Prostate gland (tissue), 2 donors: ENCODE data around the gene GSTM1. TPM values are rescaled to one million over a fixed set of nuclear protein-coding genes. Genes with fewer than 3 reads are reported as not detected.

Source experiments
- DNase-seq: peaks from one replicate; pipeline ENCODE4 v3.0.0-alpha.2; 2019; ENCODE audit warnings: low spot score
- H3K27ac ChIP-seq, 2 donors: fragments of 200-600 bp; sonication (generic); 2 replicates each; pipeline ENCODE4 v1.5.1; 2017 to 2019
- H3K27me3 ChIP-seq: fragments of 200-600 bp; sonication (generic); replicated peaks from 2 replicates; pipeline ENCODE4 v1.5.1; 2019; ENCODE audit not compliant: insufficient read depth
- H3K36me3 ChIP-seq, 2 donors: fragments of 200-600 bp; sonication (generic); 1 replicate in 1 of 2; 2 replicates in 1 of 2; pipeline versions ENCODE4 v1.5.1 to v1.8.1; 2017 to 2019
- H3K4me1 ChIP-seq: fragments of 200-600 bp; sonication (generic); replicated peaks from 2 replicates; pipeline ENCODE4 v1.5.1; 2019
- H3K4me3 ChIP-seq, 2 donors: fragments of 200-600 bp; sonication (generic); 2 replicates each; pipeline ENCODE4 v1.5.1; 2017 to 2019
- H3K9me3 ChIP-seq: fragments of 200-600 bp; sonication (generic); 2 replicates; pipeline ENCODE4 v1.5.1; 2017
- CTCF ChIP-seq, 4 experiments: fragments of 200-600 bp in 2 of 4; fragments of 450-650 bp in 2 of 4; sonication (generic) in 2 of 4; IDR thresholded peaks; 1 replicate in 3 of 4; 2 replicates in 1 of 4; pipeline ENCODE4 v1.5.1; 2016 to 2019; ENCODE audit warnings: antibody characterized with exemption in 4 of 4, mild to moderate bottlenecking in 2 of 4, moderate library complexity in 2 of 4
- POLR2A ChIP-seq: fragments of 450-650 bp; IDR thresholded peaks from one replicate; pipeline ENCODE4 v1.6.1; 2016; ENCODE audit warnings: antibody characterized with exemption, mild to moderate bottlenecking
- POLR2AphosphoS5 ChIP-seq: sonication (generic); formaldehyde crosslinking; IDR thresholded peaks from one replicate; pipeline ENCODE4 v1.6.1; 2017; ENCODE audit warnings: antibody characterized with exemption
- WGBS: methylation state at CpG from one replicate; pipeline ENCODE4 v1.1.5; 2018; 5-methylcytosine and 5-hydroxymethylcytosine counted together
- intact Hi-C: fragments of 100-400 bp; cut with DNase I; formaldehyde crosslinking; loops from one replicate; pipeline ENCODE4 v1.14.2; 2022
- total RNA-seq, 2 donors: library from RNA; depleted of rRNA; stranded (reverse); fragments of >200 nt; gene quantifications; one replicate each; pipeline ENCODE4 v1.1.0, GENCODE V29; 2016

GSTM1 gene
- total RNA-seq, 2 donors from 2014 or later = not detected

- Histone ChIP-seq H3K27me3 (no peaks in the 10 kb centered on the region), H3K4me1 (no peaks in the 10 kb centered on the region), H3K27ac (no peak overlapping the region), H3K9me3 (no peaks in the 10 kb centered on the region), H3K4me3 (no peak overlapping the region), H3K36me3 (no peaks in the 10 kb centered on the region)
- no peak for DNase-seq
- TF ChIP-seq POLR2AphosphoS5 (no peak), CTCF (IDR thresholded peaks at IDR 0.05) (no peak), POLR2A (no peak)
- WGBS = 87% methylated on average over 5 of the region's 5 CpGs
- intact Hi-C loops = no loop called here
These were observed 26.0 kb downstream of the GSTM1 start for GRCh38 chr1:109713636-109714035.

DNA sequence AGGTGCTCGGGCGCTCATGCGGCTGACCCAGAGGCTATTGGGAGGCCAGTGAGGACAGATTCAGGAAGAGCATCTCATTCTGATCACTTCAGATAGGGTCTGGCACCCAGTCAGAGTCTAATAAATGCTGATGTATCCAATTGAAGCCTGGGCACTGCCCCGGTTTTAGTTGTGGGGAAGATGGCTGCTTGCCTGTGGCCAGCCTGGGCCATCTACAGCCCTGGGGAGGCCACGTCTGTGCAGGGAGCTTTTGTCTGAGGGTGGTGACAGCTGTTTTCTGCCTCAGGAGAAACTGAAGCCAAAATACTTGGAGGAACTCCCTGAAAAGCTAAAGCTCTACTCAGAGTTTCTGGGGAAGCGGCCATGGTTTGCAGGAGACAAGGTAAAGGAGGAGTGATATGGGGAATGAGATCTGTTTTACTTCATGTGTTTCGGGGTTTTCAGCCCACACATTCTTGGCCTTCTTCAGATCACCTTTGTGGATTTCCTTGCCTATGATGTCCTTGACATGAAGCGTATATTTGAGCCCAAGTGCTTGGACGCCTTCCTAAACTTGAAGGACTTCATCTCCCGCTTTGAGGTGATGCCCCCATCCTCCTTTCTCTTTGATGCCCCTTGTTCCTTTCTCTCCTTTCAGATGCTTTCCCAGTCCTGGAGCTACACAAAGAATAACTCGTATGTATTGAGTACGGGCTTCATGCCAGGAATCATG lies 27.2 kb downstream of the GSTM1 start:
- no peak overlapping the region for H3K4me3 ChIP-seq
- WGBS = 84% methylated on average over 12 of the region's 12 CpGs
- no peak overlapping the region for H3K27ac ChIP-seq
- H3K27me3 ChIP-seq = no peaks in the 10 kb centered on the region
- no peaks in the 10 kb centered on the region for H3K36me3 ChIP-seq
- intact Hi-C loops = no loop called here
- TF ChIP-seq POLR2A = no peak
- TF ChIP-seq POLR2AphosphoS5 = no peak
- no peak for TF ChIP-seq CTCF (IDR thresholded peaks at IDR 0.05)
- DNase-seq = no peak
- H3K4me1 ChIP-seq = no peaks in the 10 kb centered on the region
- H3K9me3 ChIP-seq = no peaks in the 10 kb centered on the region

- Histone ChIP-seq H3K36me3 (no peaks in the 10 kb centered on the region), H3K27ac (no peak overlapping the region), H3K27me3 (no peaks in the 10 kb centered on the region), H3K9me3 (no peaks in the 10 kb centered on the region), H3K4me3 (no peak overlapping the region), H3K4me1 (no peaks in the 10 kb centered on the region)
- no peak for DNase-seq
- TF ChIP-seq POLR2AphosphoS5 (no peak), POLR2A (no peak), CTCF (IDR thresholded peaks at IDR 0.05) (no peak)
- 67% methylated on average over 3 of the region's 3 CpGs for WGBS
- intact Hi-C loops = no loop called here
These were observed 28.5 kb downstream of the GSTM1 start for GRCh38 chr1:109716121-109716520.

GRCh38 chr1:109716570-109717090 lies 29.0 kb downstream of the GSTM1 start:
- Histone ChIP-seq H3K4me3 (no peak overlapping the region), H3K27ac (no peak overlapping the region), H3K4me1 (no peaks in the 10 kb centered on the region), H3K36me3 (no peaks in the 10 kb centered on the region), H3K9me3 (no peaks in the 10 kb centered on the region), H3K27me3 (no peaks in the 10 kb centered on the region)
- WGBS = 58% methylated on average over 3 of the region's 3 CpGs
- no peak for DNase-seq
- TF ChIP-seq CTCF (IDR thresholded peaks at IDR 0.05) = no peak
- intact Hi-C loops = no loop called here

- TF ChIP-seq POLR2A (no peak), POLR2AphosphoS5 (no peak), CTCF (IDR thresholded peaks at IDR 0.05) (no peak)
- DNase-seq = no peak
- H3K4me3 ChIP-seq = no peak overlapping the region
- WGBS = 80% methylated on average over 5 of the region's 5 CpGs
- H3K9me3 ChIP-seq = no peaks in the 10 kb centered on the region
- intact Hi-C loops = no loop called here
- H3K27ac ChIP-seq = no peak overlapping the region
- H3K27me3 ChIP-seq = no peaks in the 10 kb centered on the region
- no peaks in the 10 kb centered on the region for H3K4me1 ChIP-seq
- no peaks in the 10 kb centered on the region for H3K36me3 ChIP-seq
These were observed 30.1 kb downstream of the GSTM1 start for GRCh38 chr1:109717729-109718128.
